SW480 (cell line): ENCODE measurements around the gene ERBB2.

Experiments
- DNase-seq: peaks from one replicate; pipeline ENCODE4 v3.0.0-alpha.2; 2016; ENCODE audit warnings: low spot score

Gene ERBB2

DNA sequence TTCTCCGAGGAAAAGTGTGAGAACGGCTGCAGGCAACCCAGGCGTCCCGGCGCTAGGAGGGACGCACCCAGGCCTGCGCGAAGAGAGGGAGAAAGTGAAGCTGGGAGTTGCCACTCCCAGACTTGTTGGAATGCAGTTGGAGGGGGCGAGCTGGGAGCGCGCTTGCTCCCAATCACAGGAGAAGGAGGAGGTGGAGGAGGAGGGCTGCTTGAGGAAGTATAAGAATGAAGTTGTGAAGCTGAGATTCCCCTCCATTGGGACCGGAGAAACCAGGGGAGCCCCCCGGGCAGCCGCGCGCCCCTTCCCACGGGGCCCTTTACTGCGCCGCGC, at the start of gene ERBB2:
TSS of gene ERBB2 (plus strand) at position 247 of the 330 bp plus-strand sequence. CDS start 175 bp downstream, outside the sequence.
- peak; percentile 72 for DNase-seq

DNA sequence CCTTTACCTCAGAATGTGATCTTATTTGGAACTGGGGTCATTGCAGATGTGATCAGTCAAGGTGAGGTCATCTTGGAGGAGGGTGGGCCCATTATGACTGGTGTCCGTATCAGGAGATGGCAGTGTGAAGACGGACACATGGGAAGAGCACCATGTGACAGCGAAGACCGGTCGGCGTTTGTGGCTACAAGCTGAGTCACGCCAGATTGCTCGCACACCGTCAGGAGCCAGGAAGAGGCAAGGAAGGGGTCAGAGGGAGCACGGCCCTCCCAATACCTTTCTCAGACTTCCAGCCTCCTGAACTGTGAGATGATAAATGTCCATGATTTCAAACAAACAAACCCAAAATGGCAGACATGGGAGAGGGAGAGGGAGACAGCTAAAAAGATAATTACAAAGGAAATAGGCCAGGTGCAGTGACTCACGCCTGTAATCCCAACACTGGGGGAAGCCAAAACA, 49.7 kb upstream of the ERBB2 start:
- no peak for DNase-seq

- DNase-seq, result no peak
Observed at GRCh38 chr17:39651923-39652586, 47.8 kb upstream of the ERBB2 start.

- DNase-seq, result no peak
Observed at GRCh38 chr17:39652587-39653315, 47.1 kb upstream of the ERBB2 start.

- no peak for DNase-seq
Observed at GRCh38 chr17:39653316-39653661, 46.6 kb upstream of the ERBB2 start.

DNA sequence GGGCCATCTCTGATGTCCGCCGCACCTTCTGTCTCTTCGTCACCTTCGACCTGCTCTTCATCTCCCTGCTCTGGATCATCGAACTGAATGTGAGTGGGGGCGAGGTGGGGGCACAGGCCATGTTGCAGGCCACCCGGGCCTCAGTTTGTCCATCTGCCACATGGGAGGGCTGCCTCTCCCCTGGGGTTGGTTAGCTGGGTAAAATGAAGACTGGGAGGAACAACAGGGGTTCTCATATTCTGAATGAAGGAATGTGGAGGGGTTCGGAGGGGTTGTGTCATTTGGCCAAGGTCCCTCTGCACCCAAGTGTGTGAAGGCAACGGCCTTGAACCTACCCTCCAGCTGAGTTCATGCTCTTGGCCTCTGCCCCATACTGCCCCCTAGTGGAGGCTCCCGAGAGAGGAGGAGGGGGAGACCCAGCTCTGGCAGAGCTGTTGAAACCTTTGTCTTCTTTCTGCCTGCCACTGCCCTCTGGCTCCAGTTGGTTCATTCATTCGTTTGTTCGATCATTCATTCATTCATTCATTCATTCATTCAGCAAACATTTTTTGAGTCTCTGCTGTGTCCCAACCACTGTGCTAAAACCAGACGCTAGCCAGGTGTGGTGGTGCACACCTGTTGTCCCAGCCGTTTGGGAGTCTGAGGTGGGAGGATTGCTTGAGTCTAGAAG, 46.1 kb upstream of the ERBB2 start:
- DNase-seq, result no peak

GRCh38 chr17:39655105-39655504, 44.8 kb upstream of the ERBB2 start:
- no peak for DNase-seq

DNA sequence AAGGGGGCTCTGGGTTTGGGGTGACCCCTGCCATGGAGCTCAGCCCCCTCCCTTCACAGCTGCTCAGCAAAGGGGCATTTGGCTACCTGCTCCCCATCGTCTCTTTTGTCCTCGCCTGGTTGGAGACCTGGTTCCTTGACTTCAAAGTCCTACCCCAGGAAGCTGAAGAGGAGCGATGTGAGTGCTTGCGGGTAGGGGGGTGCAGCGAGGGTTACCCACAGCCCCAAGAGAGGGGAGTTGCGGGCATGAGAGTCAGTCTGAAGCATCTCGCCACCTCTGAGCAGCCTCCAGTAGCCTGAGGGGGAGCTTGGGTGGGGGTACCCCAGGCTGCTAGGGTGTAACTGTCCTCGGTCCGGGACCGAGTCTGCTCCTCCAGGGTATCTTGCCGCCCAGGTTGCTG, 41.5 kb upstream of the ERBB2 start:
- DNase-seq, result no peak

DNA sequence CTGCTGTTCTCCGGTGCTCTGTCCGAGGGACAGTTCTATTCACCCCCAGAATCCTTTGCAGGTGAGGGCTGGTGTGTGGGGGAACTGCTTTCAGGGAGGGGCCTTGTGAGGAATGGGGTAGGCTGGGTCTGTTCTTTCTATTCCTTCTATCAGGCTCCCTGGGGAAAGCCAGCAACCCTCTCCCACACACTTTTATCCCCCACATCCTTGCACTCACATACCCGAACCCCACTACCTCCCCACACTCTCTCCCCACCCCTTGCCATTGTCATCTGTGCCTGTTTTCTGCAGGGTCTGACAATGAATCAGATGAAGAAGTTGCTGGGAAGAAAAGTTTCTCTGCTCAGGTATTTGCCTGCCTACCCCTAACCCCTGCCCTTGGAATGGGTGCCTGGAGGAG, 41.1 kb upstream of the ERBB2 start:
- no peak for DNase-seq

GRCh38 chr17:39659279-39660010, 40.4 kb upstream of the ERBB2 start:
- DNase-seq, result peak; percentile 24

GRCh38 chr17:39660011-39660360, 39.9 kb upstream of the ERBB2 start:
- DNase-seq, result no peak

DNA sequence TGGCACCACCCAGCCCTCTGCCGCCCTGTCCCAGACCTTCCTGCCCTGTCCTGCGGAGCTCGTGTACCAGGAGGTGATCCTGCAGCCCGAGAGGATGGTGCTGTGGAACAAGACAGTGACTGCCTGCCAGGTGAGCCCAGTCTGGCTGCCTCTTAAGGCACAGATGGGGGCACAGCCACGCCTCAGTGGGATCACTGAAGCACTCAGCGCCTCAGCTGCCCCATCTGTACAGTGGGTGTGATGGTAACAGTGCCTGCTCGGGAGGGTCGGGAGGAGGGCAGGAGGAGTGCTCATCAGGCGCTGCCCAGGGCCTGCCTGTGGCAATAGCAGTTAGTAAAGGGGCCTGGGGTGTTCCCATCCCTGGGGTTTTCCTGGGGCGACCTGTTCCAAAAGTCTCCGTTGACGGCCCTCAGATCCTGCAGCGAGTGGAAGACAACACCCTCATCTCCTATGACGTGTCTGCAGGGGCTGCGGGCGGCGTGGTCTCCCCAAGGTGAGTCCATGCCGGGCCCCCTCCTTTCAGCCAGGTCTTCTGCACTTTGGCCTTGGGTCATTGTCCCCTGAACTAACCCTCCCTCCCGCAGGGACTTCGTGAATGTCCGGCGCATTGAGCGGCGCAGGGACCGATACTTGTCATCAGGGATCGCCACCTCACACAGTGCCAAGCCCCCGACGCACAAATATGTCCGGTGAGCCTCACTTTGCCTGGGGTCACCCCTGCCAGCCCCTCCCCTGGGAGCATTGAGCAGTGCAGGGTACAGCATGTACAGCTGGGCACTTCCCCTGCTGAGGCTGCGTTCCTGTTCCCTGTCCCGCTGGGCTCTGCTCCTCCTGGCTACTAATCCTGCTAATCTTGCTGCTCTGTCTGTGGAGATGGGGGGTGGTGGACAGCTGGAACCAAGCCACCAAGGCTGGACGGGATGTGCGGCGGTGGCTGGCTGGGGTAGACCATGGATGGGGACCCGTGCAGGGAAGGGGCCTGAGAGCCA, 39.2 kb upstream of the ERBB2 start:
- no peak for DNase-seq

DNA sequence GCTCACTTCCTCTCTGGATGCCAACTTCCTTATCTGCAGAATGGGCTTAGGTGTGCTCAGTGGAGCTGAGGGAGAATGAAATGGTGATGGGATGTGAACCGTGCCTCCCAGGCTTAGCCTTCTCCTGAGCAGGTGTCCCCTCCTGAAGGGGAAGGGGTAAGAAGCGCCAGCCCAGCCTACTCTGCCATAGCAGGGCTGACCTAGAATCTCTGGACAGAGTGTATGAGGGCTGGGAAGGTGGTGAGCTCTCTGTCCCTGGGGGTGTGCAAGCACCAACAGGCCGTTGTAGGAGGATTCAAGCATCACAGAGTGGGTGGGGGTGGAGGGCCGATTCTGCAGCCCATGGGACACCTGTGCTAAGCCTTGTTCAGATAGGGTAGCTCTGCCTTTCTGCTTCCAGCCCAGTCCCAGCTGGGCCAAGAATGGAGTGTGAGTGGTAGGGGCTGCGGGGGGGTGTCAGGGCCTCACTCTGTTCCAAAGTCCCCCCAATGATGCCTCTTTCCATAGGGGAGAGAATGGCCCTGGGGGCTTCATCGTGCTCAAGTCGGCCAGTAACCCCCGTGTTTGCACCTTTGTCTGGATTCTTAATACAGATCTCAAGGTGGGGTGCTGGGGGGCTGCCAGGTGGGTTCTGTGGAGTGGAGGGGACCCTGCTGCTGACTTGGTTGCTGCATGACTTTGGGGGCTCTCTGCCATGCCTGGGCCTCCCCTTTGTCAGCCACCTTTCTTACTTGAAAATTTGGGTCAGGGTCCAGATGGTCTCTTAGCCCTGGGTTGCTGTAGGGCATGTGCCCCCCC, 37.9 kb upstream of the ERBB2 start:
- DNase-seq, result no peak

DNA sequence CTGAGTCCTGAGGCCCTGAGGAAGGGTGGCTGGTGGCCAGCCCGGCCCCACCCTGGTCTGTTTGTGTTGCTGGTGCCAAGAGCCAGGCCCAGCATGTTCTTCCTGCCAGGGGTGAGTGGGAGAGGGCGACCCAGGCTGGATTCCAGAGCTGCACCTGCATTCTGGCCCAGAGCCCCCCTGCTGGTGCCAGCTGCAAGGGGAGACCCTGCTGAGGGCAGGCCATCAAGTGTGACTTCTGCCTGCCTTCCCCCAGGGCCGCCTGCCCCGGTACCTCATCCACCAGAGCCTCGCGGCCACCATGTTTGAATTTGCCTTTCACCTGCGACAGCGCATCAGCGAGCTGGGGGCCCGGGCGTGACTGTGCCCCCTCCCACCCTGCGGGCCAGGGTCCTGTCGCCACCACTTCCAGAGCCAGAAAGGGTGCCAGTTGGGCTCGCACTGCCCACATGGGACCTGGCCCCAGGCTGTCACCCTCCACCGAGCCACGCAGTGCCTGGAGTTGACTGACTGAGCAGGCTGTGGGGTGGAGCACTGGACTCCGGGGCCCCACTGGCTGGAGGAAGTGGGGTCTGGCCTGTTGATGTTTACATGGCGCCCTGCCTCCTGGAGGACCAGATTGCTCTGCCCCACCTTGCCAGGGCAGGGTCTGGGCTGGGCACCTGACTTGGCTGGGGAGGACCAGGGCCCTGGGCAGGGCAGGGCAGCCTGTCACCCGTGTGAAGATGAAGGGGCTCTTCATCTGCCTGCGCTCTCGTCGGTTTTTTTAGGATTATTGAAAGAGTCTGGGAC, 37.1 kb upstream of the ERBB2 start:
- DNase-seq, result no peak

- no peak for DNase-seq
Observed at GRCh38 chr17:39663340-39663687, 36.5 kb upstream of the ERBB2 start.

- peak; percentile 23 for DNase-seq
Observed at GRCh38 chr17:39663688-39664580, 35.9 kb upstream of the ERBB2 start.

DNA sequence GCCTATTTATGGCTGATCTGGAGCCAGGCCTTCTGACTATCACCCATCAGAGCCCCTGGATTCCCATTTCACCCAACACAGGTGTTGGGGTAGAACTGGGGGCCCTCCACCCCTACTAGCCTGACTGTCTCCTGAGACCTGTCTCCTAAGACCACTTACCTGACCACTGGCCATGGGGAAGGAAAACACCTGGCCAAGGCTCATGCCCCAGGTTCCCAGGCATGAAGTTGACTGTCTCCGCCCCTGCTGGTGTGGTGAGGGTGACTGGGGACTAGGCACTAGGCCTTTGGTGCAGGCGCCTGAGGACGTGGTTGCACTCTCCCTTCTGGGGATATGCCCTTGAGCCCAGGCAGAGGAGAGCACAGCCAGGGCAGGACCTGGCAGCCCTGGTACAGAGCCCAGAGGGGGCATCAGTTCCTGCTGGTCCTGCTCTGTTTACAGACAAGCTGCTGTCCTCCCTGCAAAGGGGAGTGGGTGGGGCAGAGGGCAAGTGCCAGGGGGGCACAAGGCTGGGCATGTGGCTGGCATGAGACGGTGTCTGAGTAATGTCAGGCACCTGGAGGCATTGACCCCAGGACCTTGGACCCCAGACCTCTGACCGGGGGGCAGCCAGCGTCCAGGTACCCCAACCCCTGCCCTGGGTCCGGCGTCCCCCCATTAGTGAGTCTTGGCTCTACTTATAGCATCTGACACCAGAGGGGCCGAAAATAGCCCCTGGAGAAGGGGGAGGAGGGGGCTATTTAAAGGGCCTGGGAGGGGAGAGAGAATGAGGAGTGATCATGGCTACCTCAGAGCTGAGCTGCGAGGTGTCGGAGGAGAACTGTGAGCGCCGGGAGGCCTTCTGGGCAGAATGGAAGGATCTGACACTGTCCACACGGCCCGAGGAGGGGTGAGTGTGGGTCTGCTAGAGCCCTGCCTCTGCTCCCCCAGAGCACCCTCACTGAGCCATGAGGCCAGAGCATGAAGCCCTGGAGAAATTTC, 35.0 kb upstream of the ERBB2 start, which contains the start of gene TCAP:
TSS of gene TCAP (plus strand) at position 769 of the 981 bp plus-strand sequence. CDS start at position 780, 11 bp downstream.
- DNase-seq, result no peak
